NCI-H2227 (cell line): ENCODE results near the gene PLAAT2.
A peak's percentile ranks its signal among the peaks of the same experiment; 100 is the strongest.
"Not testable (repeated sequence)": the region's sequence is repeated elsewhere in the genome, so short reads cannot be mapped to it uniquely, and the experiment has no call there.

ENCODE experiments used
- DNase-seq: peaks from one replicate; lab custom pipeline; 2025; ENCODE audit not compliant: unreplicated experiment; lab: John Stamatoyannopoulos, UW

PLAAT2 gene

DNA sequence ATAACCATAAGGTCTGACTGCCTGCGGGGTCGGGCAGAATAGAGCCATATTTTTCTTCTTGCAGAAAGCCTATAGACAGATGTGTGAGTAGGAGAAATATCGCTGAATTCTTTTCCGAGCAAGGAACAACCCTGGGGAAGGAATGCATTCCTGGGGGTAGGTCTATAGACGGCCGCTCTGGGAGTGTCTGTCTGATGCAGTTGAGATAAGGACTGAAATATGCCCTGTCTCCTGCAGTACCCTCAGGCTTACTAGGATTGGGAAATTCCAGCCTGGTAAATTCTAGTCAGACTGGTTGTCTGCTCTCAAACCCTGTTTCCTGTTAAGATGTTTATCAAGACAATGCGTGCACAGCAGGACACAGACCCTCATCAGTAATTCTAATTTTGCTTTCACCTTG is 18.0 kb upstream of the PLAAT2 start:
- DNase-seq = not testable (repeated sequence)

DNA sequence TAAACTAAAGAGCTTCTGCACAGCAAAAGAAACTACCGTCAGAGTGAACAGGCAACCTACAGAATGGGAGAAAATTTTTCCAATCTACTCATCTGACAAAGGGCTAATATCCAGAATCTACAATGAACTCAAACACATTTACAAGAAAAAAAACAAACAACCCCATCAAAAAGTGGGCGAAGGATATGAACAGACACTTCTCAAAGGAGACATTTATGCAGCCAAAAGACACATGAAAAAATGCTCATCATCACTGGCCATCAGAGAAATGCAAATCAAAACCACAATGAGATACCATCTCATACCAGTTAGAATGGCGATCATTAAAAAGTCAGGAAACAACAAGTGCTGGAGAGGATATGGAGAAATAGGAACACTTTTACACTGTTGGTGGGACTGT is 15.7 kb upstream of the PLAAT2 start:
- not testable (repeated sequence) for DNase-seq

DNA sequence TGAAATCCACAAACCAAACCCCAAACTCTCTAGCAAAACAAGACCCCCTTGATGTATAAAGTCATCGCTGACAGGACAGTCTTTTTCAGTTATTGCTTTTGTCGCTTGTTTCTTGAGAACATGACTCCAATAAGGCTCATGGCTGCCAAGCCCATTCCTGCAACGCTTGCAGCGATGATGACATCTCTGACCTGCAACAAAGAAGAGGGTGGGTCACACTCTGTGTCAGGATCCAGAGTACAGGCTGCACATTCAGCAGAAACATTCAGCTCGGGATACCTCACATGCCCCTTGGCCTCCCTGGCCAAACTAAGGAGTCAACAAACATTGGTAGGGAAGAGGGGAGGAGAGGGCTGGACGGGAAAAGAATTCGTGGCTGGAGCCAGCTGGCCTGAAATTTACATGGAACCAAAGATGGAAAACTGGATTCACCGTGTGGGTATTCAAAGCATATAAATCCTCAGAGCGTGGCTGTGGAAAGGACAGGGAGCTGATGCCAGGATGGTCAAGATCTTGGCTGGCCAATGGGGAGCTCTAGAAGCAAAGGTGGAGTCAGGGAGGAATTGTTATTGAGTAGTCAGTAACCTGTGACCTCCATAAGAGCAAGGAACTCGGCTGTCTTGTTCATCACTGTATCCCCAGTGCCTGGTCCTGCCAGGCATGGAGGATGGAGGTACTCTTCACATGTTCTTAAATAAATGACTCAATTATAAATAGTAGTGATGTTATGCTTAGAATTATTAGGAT is 11.8 kb upstream of the PLAAT2 start:
- DNase-seq = peak; percentile 54

DNA sequence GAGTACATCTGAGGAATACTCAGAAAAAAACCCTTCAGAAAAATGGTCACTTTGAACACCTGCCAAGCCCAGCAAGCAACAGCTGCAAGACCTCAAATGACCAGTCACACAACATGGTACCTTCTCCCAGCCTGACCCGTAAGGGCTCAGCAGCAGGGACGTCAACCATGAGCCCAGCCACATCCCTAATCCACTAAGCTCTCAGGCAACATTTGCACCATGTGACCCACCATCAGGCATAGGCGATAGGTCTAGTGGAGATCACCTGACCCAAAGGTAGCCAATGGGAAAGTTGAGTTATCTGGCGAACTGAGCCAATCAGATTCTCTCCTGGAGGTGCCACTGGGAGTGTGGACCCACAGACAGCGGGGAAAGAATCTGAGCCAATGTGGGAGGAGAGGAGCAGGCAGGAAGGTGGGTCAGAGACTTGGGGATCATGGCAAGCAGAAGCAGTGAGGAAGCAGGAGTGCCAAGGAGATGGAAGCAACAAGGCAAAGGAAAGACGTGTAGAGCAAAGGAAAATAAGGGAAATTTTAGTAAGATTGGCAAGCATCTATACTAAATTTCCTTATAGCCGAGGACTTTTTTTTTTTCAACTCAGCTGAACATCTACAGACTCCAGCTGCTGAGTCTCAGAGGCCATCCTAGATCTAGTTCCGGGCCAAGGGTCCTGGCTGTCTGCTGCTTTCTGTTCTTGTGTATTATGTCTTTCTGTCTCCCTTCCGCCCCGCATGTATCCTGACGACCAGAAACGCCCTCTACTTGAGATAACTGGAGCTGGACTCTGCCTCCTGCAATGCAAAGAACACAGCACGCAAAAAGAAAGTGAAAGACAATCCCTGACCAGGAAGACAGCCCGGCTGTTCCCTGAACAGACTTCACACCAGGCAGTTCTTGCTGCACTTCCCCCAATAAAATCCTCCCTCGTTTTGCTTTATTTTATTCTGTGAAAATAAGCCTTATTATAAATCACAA is 11.0 kb upstream of the PLAAT2 start:
- DNase-seq = peak; percentile 76

- no peak for DNase-seq
Observed at GRCh38 chr11:63572026-63572688, 9.0 kb upstream of the PLAAT2 start.

GRCh38 chr11:63569570-63569969 is 6.4 kb upstream of the PLAAT2 start:
- DNase-seq = no peak

- DNase-seq = peak; percentile 35
Observed at GRCh38 chr11:63567044-63567840, 4.1 kb upstream of the PLAAT2 start.

- DNase-seq = no peak
Observed at GRCh38 chr11:63564784-63565350, 1.7 kb upstream of the PLAAT2 start.

- no peak for DNase-seq
Observed at GRCh38 chr11:63564056-63564774, 1.0 kb upstream of the PLAAT2 start.

GRCh38 chr11:63560506-63561180 is 2.5 kb downstream of the PLAAT2 start:
- DNase-seq = peak; percentile 11

GRCh38 chr11:63558459-63559157 is 4.6 kb downstream of the PLAAT2 start:
- DNase-seq = no peak

DNA sequence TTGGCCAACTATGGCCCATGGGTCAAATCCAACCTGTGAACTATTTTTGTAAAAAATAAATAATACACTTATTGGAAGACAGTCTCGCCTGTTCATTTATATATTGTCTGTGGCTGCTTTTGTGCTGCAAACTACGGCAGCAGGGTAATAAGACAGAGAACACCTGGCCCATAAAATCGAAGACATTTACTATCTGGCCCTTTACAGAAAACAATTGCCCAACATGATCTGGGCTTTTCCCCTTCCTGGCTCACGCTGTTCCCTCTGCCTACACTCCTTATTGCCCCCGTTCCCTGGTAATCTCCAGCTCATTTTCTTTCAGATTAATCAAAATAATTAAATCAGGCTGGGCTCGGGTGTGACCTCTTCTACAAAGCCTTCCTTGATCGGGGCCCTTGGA is 5.6 kb downstream of the PLAAT2 start:
- no peak for DNase-seq

DNA sequence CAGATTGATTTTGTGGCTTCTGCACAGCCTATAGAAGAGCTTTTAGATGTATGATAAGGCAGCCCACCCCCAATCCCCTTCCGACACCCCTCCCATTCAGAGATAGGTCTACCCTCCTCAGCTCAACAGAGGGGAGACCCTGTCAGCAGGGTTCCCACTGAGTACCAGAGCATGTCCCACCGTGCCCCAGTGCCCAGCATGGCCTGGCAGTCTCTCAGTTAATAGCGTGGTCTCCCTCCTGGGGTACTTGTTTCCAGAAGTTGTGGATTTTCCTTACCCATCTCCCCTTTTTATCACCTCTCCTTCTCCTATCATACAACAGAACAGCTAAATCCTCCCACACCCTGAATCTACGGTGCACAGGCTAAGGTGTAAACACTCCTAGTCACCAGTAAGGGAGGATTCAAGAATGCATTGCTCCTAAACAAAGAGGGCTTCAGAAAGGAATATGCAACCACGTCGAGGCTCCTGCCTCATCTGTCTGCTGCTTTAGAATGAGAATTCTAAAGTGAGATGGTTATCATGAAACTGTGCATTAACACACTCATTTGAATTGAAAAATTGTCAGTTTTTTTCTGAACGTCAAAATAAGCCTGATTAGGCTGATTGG is 6.7 kb downstream of the PLAAT2 start:
- no peak for DNase-seq

- DNase-seq = no peak
Observed at GRCh38 chr11:63554877-63555223, 8.3 kb downstream of the PLAAT2 start.

- no peak for DNase-seq
Observed at GRCh38 chr11:63553759-63554158, 9.4 kb downstream of the PLAAT2 start.

GRCh38 chr11:63552921-63553320 is 10.3 kb downstream of the PLAAT2 start:
- no peak for DNase-seq

DNA sequence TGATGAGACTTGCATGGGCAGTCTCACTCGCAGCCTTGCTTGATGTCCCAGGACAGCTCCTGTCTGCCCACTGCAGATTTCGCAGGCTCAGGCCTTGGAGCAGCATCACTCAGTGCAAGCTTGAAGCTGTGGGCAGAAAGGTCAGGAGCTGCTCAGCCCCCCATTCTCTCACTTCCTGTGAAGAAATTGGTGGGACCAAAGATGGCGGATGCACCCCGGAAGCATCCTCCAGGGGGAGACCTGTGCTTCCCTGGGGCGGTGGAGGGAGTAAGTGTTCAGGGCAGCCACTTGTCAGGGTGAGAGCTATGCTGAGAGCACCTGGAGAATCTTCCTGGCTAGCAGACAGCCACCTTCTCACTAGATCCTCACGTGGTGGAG is 11.3 kb downstream of the PLAAT2 start:
- no peak for DNase-seq
